Measurements from ENCODE around the gene ZNF740.
"Not testable (repeated sequence)": the region's sequence is repeated elsewhere in the genome, so short reads cannot be mapped to it uniquely, and the experiment has no call there.

The ZNF740 gene

GRCh38 chr12:53180220-53180930 lies at the start of gene ZNF740, which contains the start of gene CSAD:
ZNF740 (plus strand) TSS chr12:53180722; CDS start chr12:53181984, 1,262 bp downstream.
CSAD (minus strand) TSS chr12:53180925; CDS start chr12:53173470, 7,455 bp downstream.
- DNase-seq, result peak; percentile 94

- no peak for DNase-seq
Observed at GRCh38 chr12:53131844-53132243, 48.7 kb upstream of the ZNF740 start.

- no peak for DNase-seq
Observed at GRCh38 chr12:53133722-53134121, 46.8 kb upstream of the ZNF740 start.

- DNase-seq, result no peak
Observed at GRCh38 chr12:53143355-53143754, 37.2 kb upstream of the ZNF740 start.

- DNase-seq, result no peak
Observed at GRCh38 chr12:53145383-53146260, 34.9 kb upstream of the ZNF740 start.

GRCh38 chr12:53147181-53147580 lies 33.3 kb upstream of the ZNF740 start:
- DNase-seq, result no peak

- no peak for DNase-seq
Observed at GRCh38 chr12:53147653-53148052, 32.9 kb upstream of the ZNF740 start.

- no peak for DNase-seq
Observed at GRCh38 chr12:53151039-53151438, 29.5 kb upstream of the ZNF740 start.

- no peak for DNase-seq
Observed at GRCh38 chr12:53152390-53152789, 28.1 kb upstream of the ZNF740 start.

GRCh38 chr12:53159195-53159839 lies 21.2 kb upstream of the ZNF740 start:
- DNase-seq, result peak; percentile 77

GRCh38 chr12:53160000-53160399 lies 20.5 kb upstream of the ZNF740 start:
- DNase-seq, result no peak

- DNase-seq, result no peak
Observed at GRCh38 chr12:53160673-53161072, 19.8 kb upstream of the ZNF740 start.

GRCh38 chr12:53161119-53161911 lies 19.2 kb upstream of the ZNF740 start:
- DNase-seq, result no peak

- not testable (repeated sequence) for DNase-seq
Observed at GRCh38 chr12:53163008-53163407, 17.5 kb upstream of the ZNF740 start.

- DNase-seq, result no peak
Observed at GRCh38 chr12:53166837-53167236, 13.7 kb upstream of the ZNF740 start.

GRCh38 chr12:53169644-53170043 lies 10.9 kb upstream of the ZNF740 start:
- DNase-seq, result no peak

GRCh38 chr12:53170215-53170614 lies 10.3 kb upstream of the ZNF740 start:
- DNase-seq, result no peak

- no peak for DNase-seq
Observed at GRCh38 chr12:53170876-53171724, 9.4 kb upstream of the ZNF740 start.

GRCh38 chr12:53171725-53172329 lies 8.7 kb upstream of the ZNF740 start:
- DNase-seq, result no peak

- no peak for DNase-seq
Observed at GRCh38 chr12:53172352-53172751, 8.2 kb upstream of the ZNF740 start.

- DNase-seq, result no peak
Observed at GRCh38 chr12:53173085-53173715, 7.3 kb upstream of the ZNF740 start.
